Amniotic stem cell (primary cell): ENCODE measurements around the gene SUGCT.
"Not testable (repeated sequence)": the region's sequence is repeated elsewhere in the genome, so short reads cannot be mapped to it uniquely, and the experiment has no call there.

Experiments
- DNase-seq: peaks from one replicate; lab custom pipeline; 2025; lab: John Stamatoyannopoulos, UW

SUGCT gene

DNA sequence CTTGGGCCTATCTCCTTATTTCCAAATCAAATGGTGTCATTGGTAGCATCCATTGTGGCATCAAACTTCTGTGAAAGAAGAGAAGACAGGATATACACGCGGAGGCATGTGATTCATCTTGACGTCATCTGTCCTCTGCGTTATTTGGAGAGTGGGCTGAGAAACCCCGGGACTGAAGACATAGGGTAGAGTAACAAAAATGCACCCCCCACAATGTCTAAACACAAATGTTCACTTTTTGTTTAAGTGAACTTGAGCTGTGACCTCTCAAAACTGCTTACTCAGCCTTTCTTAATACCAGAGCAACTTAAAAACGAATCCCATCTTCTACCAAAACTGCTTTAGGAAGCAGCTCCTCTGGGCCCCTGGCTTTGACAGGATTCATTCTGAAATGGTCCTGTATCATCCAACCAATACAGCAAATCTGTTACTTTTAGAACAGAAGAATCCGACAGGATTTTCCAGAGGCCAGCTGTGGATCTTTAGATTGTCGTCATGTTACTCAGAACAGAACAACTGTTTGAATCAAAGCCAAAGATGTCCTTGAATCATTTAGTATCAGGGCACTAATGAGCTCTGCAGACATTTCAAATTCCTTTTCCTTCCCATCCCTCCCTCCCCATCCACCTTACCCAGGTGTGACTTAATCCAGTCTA is 438.1 kb downstream of the SUGCT start:
- DNase-seq: no peak

DNA sequence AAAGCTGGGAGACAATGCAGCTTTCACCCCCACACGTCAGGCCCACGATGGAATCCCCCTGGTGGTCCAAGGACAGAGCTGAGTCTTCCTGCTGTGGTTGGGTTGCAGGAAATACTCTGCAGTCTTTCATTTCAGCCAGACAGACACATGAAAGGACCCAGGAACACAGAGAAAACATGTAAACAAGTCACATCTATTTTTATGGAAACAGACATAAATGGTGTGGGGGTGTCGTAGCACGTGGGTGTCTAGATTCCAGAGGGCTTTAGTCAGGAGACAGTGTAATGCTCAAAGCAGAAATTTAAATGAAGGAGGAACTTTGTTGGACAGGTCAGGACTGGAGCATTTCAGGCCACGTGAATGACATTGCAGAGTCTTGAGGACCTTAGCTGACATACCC is 444.6 kb downstream of the SUGCT start:
- DNase-seq: no peak

DNA sequence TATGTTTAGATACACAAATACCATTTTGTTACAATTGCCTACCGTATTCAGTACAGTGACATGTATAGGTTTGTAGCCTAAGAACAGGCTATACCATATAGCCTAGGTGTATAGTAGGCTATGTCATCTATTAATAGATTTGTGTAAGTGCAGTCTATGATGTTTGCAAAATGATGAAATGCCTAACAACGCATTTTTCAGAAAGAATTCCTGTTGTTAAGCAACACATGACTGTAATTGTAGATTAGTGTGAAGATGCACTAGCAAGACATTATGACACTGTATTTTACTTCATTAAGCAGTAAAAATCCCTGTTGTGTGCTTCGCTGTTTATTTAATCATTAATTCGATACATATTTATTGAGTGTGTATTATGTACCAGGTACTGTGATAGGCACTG is 446.0 kb downstream of the SUGCT start:
- no peak for DNase-seq

DNA sequence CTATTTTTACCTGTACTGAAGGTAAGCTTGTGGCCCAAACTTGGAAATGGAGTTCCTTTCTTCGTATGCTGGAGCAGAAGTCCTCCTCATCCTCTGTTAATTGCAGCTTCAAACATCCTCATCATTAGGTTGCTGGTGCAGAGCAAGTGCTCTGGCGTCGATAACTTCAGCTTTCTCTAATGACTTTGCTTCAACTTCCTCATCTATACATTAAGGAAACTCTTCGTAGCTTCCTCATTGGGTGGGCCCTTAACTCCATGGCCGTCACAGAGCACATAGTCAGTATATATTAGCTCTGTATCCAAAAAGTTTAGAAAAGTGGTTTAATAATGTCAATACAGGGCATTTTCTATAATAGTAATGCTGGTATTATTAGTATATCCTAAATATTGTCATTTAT is 447.7 kb downstream of the SUGCT start:
- no peak for DNase-seq

DNA sequence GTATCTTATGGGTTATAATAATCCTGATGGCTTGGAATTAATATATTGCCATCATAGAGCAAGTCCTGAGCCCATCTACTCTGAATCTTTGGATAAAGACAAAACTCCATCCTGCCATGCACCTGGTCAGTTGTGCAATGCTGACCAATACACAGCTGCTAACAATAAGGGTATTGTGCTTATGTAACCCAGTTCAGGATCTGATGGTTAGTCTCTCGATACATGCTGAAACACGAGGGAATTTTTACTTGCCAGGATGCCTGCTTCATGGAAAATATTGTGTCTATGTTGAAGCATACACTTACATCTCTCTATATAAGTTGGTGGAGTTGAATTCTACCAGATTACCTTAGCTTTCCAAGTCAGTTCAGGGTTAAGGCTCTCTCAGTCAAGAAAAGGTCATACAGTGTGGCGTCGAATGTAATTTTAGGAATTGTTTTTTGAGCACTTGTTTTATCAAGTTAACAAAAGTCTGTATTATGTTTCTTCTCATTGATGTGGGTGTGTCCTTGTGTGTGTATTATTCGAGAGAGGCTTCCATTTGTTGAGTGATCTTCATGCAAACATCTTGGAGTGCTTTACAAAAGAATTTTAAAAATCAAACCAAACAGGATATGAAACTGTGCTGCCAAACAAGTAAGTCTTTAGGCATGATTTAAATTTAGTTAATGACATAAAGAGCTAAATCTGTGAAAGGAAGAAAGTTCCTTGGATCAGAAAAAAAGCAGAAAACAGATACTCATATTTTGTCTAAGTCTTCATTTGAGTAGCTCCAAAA is 449.1 kb downstream of the SUGCT start:
- DNase-seq: no peak

DNA sequence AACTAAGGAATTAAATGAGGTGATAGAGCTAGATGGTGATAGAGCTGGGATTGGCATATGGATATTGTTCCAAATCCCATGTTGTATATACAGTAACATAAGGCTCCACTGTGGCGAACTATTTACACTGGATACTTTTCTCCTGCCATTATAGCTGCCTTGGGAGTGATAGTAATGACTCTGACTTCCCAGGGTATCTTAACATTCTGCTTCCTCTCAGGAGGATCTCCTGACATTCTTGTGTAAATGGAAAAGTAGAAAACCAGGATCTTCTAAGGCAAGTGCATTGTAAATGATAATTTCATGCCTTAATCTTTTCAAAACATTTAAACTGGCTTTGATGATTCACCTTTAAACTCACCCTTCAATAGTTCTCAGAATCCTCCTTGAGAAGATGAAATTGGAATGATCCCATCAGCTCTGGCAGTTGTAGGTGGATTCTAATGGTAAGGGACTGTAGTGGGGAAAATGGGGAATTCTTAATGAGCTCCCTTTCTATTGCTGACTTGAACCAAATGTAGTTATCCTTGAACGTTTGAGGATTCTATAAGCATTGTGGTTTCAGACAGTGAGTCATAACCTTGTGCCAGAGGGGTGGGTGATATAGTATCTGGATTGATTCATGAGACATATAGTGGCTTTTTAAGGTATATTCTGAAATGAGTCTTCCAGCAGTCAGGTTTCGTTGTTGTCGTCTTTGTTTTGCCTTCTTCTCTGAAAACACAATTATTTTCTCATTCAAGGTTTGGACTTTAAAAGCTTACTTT is 450.0 kb downstream of the SUGCT start:
- no peak for DNase-seq

DNA sequence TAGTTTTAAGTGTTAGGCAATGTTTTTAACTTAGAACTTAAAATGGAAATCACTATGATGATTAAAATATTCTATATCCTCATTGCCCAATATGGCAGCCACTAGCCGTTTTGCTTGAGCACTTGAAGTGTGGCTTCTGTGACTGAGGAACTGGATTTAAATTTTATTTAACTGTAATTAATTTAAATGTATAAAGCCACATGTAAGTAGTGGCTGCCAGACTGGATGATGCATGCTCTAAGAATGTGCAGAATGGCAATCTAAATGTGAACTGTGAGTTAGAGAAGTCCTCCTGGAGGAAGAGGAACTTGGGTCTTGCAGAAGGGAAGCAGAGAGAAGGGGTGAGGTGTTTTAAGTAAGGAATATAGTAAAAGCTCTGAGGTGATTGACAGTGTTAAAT is 451.4 kb downstream of the SUGCT start:
- no peak for DNase-seq

DNA sequence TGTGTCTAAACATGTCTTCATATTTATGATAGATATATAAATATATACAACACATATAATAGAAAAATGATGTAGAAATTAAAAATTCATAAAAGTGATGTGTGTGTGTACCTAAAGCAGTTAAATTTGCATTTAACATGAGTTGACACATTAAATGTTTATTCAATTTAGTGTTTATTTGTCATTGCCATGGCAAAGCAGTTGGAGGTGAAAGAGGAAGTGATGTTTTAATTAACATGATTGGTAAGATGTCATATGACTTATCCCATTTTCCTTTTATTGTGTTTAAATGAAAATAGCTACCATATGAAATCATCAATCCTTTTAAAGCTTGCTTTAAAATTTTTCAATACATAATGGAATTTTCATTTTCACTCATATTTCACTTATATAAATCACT is 452.6 kb downstream of the SUGCT start:
- DNase-seq: no peak

DNA sequence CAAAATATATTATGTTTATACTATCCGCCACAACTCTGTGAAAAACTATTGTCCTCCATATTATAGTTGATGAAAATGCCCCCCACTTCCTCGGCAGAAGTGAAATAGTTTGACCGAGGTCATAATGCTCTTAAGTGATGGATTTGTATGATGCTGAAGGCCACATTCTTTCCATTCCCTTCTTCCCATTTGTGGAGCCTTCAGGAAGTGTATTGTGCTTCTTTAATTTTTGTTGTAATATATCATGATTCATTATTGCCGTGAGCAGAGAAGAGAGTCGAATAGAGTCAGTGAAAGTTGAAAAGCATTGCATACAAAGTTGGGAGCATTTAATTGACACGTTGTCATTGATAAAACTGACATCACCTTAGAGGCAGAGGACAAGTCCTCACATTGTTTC is 460.3 kb downstream of the SUGCT start:
- no peak for DNase-seq

DNA sequence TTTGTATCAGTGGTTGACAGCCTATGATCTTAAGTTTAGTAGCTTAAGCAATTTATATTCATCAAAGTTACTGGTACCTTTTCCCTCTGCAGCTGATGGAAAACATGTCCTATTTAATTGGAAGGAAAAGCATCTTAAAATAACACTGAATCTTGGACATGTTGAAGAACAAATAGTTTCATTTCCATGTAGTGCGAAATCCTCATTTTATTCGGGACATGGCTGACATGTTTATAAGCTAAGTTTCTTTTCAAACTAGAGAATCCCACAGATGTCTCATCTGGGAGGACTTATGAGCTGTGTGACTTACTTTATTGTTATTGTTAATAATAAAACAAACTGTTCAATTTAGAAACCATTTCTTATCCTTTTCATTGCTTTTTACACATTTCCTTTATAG is 461.0 kb downstream of the SUGCT start:
- DNase-seq: no peak

DNA sequence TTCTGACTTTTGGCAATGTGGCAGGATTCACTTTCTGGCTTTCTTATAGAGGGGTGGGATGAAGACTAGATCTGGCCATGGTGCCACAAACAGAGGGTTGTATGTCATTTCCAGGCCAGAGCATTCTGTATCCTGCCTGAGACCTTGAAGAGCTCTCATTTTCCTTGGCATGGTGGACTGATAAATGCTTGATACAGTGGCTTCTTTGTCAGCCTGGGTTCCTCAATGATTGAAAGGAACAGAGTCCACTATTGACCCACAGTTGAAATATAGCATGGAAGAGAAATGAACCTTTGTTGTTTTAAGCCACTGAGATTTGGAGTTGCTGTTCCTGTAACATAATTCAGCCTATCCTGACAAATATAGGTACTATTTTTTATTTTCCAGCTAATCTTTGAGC is 462.7 kb downstream of the SUGCT start:
- no peak for DNase-seq

DNA sequence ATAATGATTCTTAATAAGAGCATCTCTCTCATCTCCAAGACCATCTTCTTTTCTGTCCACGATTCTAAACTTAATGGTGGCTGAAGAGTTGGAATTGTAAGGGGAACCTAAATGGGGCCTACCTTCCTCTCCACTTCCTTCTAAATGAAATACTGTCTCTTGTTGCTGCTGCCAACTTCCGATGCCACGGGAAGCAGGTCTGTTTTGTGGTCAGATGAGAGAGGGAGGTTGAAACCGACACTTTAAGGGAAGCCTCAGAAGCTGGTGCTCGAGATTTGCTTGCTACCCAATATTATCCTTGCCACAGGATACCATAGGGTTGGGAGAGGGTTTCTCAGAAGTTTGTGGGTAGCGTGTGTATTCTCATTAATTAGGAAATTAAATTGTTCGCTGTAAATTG is 464.1 kb downstream of the SUGCT start:
- DNase-seq: no peak

DNA sequence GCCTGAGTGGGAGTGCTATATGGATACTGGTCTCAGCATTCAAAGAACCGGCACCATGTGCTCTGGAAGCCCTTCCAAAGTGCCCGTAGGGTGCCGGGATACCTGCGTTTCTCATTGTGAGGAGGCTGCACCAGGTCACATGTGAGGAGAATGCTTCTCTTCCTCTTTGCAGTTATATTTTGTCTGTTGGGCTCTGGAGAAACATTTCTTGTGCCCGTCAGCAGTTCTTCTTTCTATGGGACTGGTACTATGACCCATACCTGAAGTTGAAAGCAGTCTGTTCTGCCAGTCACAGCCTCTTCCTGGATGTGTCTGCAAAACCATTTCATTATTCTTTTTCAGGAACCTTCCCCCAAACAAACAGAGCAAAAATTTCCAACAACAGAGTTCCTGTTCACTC is 465.0 kb downstream of the SUGCT start:
- no peak for DNase-seq

DNA sequence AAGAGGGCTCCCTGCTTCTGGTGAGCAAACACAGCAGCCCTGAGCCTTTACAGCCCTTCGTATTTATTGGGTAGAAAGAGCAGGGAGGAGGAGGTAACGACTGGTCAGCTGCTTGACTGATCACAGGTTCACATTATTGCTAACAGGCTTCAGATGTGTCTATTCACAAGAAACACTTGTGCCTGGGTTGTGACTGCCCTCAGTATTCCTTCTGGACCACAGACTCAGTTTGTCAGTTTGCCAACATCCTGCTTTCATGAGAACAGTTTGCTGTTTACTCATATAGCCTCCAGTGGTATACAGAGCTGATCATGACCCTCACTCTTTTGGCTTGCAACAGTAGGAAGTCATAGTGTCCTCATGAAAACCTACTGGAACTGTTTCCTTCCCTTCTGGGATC is 467.5 kb downstream of the SUGCT start:
- DNase-seq: not testable (repeated sequence)

DNA sequence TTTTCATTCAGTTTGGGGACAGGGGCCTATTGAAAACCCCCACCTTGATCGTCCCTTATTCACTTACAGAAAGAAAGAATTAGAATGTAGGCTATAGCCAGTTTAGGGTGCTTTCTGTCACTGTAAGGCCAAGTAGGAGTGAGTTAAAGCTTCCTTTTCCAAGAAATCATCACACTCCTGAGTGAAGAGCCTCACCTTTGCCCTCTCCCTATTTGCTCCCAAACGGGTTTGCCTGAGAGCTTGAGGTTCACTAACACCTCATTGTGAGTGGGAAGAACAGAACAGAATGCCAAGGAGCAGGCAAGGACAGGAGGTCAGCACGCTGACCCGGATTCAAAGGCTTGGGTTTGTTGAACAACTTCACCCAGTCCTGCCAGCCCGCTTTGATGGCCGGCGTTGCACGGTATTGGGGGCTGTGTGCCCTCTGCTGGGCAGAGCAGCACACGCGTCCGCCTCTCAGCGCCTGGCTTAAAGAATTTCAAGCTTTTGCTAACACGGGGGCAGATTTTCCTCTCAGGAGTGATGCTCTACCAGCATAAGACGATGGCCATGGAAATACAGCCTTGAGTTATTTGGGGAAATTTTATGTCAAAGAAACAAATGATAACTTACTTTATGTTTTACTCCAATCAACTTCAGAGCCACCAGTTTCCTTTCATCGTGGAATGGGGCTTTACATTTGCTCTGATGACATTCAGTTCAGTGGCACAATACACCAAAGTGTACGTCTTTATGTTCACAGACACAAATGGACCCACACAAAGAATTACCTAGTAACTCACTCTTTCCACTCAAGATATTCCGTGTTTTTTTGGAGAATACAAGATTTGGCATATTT is 470.0 kb downstream of the SUGCT start:
- no peak for DNase-seq

DNA sequence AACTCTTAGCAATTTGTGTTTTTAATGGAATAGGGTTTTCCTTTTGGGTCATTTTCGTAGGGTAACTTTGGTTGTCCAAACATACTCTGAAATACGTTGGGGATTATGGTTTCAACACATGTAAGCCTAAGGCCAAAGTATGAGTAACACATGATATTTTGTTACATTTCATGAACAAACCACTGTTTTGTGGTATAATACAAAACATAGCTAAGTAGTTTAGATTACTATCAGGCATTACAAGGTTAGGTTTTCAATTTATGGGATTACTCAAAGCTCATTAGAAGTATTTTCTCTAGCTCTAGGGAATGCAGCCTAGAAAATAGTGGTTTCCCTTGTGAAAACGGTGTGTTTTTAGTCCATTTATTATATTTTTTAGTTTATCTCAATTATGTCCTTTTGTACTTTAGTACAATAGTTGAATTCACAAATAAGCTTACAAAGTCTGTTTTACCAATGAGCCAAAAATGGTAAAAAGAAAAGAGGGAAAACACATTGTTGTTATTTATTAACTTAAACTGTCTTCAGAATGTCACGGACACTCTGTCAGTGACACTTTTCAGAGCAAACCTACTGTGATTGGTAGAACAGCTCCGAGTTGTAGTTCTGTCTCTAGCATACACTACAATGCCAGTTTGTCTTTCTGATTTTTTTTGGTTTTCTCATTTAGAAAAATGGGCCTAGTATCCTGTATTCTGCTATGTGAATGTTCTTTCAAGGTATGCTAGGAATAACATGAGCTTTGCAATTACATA is 473.7 kb downstream of the SUGCT start:
- DNase-seq: no peak

DNA sequence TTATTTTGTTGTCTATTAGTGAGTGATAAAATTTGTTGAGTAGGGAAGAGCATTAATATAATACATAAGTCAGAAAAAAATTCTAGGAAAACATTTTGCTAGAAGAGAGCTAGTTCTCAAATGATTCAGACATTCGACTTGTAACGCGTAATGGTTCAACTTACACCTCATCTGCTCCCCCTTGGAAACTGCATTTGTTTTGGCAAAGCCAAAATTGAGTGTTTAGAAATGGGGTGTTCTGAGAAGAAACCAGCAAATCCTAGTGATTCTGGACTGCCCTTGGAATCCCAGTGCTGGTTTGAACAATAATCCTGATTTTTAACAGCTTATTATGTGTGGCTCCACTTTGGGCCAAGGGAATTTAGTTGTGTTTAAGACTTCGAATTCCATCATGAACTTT is 475.7 kb downstream of the SUGCT start:
- no peak for DNase-seq

DNA sequence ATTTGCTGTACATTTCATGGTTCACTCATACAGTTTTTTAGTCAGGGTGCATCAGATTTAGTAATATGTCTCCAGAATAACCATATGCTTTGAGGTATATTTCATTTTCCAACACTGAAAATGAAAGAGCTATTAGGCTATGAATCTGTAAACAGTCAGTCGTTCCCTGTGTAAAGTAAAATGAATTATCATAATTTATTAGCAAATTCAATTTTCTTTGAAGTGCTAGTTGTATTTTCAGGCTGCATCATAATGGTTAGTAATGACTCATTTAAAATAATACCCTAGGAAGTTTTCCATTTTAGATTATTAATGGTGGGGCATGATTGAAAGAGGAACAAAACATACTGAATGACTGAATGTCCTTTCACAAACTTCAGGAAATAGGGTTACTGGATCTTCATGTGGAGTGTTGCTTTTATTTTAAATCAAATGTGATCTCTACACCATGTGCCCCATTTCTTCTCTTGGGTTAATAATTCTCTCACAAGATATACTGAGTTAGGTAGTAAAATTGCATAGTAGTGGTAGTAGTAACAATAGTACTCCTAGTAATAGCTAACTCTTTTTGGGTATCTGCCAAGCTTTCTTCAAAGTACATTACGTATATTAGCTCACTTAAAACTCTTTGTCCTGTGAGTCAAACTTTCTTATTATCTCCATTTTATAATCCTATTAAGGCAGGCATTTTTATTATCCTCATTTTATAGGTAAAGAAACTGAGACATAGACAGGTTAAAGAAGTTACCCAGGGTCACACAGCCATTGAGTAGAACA is 476.5 kb downstream of the SUGCT start:
- DNase-seq: no peak

DNA sequence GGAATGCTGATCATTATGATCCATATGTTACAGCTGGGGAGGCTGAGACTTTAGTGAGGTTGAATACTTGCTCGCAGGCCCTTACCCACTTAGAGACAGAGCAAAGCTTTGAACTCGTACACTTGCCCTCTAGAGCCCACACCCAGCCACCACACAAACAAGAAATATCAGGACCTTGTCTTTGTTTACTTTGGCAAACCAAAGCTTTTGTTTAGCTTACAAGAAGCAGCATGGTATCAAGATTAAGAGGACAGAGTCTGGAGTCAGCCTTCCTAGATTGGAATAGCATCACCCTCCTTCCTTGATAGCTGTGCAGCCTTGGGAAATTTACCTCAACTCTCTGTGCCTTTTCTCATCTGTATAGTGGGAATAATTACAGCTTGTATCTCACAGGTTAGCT is 477.5 kb downstream of the SUGCT start:
- no peak for DNase-seq

DNA sequence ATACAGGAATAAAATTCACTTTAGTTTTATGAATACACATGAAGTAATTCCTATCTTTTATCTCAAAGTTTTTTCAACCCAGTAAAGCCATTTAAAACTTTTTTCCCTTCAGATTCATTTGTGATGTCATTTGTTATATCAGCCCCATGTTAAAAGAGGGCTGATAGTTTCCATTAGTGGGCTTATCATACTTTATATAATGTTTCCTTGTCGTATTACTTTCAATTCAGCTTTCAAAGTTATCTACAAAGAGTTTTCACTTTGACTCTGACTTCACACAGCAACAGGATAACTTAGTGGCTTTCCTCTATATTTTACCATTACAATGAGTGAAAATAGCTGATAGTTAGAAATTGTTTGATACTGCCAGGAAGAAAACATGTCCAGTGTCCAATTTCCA is 484.8 kb downstream of the SUGCT start:
- DNase-seq: no peak

DNA sequence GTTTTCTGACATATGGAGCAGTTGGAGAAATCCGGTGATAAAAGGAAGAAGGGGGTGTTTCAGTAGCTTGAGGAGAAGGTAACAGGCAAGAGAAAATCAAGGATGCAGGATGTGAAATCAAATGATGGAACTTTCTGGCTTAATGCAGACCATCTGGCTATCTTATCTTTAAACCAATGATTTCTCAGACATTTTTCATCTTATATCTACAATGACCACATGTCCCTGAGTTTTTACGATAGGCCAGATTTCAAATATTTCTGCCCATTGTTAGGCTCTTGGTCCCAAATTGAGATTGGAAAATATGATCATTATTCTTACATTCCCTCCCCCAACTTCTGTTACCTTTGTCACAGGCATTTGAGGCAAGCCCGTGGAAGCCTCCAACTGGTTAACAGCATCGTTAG is 486.8 kb downstream of the SUGCT start:
- DNase-seq: no peak
